ENCODE results near the gene SGF29.
"Not testable (repeated sequence)": the region's sequence is repeated elsewhere in the genome, so short reads cannot be mapped to it uniquely, and the experiment has no call there.

The SGF29 gene

GRCh38 chr16:28566233-28566925, 12.7 kb downstream of the SGF29 start:
- not testable (repeated sequence) for DNase-seq (ENCODE audit: low read depth)

- no peak for DNase-seq (ENCODE audit: low read depth)
Measured at GRCh38 chr16:28567292-28567691, 13.6 kb downstream of the SGF29 start.

GRCh38 chr16:28569021-28569420, 15.3 kb downstream of the SGF29 start:
- DNase-seq (ENCODE audit: low read depth) = no peak

- DNase-seq (ENCODE audit: low read depth) = no peak
Measured at GRCh38 chr16:28569968-28570752, 16.4 kb downstream of the SGF29 start.

GRCh38 chr16:28572696-28573510, 19.2 kb downstream of the SGF29 start:
- DNase-seq (ENCODE audit: low read depth) = no peak

- no peak for DNase-seq (ENCODE audit: low read depth)
Measured at GRCh38 chr16:28573738-28574718, 20.3 kb downstream of the SGF29 start.

- no peak for DNase-seq (ENCODE audit: low read depth)
Measured at GRCh38 chr16:28574925-28575324, 21.2 kb downstream of the SGF29 start.

- no peak for DNase-seq (ENCODE audit: low read depth)
Measured at GRCh38 chr16:28575446-28576109, 21.9 kb downstream of the SGF29 start.

GRCh38 chr16:28580726-28581315, 27.1 kb downstream of the SGF29 start:
- no peak for DNase-seq (ENCODE audit: low read depth)

- DNase-seq (ENCODE audit: low read depth) = no peak
Measured at GRCh38 chr16:28585674-28586073, 32.0 kb downstream of the SGF29 start.

- no peak for DNase-seq (ENCODE audit: low read depth)
Measured at GRCh38 chr16:28586466-28586865, 32.7 kb downstream of the SGF29 start.

- DNase-seq (ENCODE audit: low read depth) = no peak
Measured at GRCh38 chr16:28587386-28587785, 33.7 kb downstream of the SGF29 start.

GRCh38 chr16:28589069-28589468, 35.3 kb downstream of the SGF29 start:
- no peak for DNase-seq (ENCODE audit: low read depth)

GRCh38 chr16:28589930-28590329, 36.2 kb downstream of the SGF29 start:
- no peak for DNase-seq (ENCODE audit: low read depth)

GRCh38 chr16:28590384-28591340, 36.9 kb downstream of the SGF29 start:
- no peak for DNase-seq (ENCODE audit: low read depth)

- DNase-seq (ENCODE audit: low read depth) = no peak
Measured at GRCh38 chr16:28591355-28591754, 37.6 kb downstream of the SGF29 start.

- DNase-seq (ENCODE audit: low read depth) = no peak
Measured at GRCh38 chr16:28592511-28592910, 38.8 kb downstream of the SGF29 start.

GRCh38 chr16:28592979-28593553, 39.3 kb downstream of the SGF29 start:
- DNase-seq (ENCODE audit: low read depth) = no peak

- not testable (repeated sequence) for DNase-seq (ENCODE audit: low read depth)
Measured at GRCh38 chr16:28595451-28595850, 41.7 kb downstream of the SGF29 start.
